NB4 (cell line): ENCODE results near the gene IL18BP.

Experiments
- POLR2A ChIP-seq: IDR thresholded peaks from 2 replicates; pipeline ENCODE4 v1.6.1; 2011; ENCODE audit warnings: mild to moderate bottlenecking; ENCODE audit not compliant: insufficient read length; ENCODE audit errors: extremely low read depth
- TF ChIP-seq, protein P1 (sequence below): IDR thresholded peaks from one replicate; pipeline ENCODE4 v1.5.1; 2012; ENCODE audit warnings: low read depth, low read length

DNA sequence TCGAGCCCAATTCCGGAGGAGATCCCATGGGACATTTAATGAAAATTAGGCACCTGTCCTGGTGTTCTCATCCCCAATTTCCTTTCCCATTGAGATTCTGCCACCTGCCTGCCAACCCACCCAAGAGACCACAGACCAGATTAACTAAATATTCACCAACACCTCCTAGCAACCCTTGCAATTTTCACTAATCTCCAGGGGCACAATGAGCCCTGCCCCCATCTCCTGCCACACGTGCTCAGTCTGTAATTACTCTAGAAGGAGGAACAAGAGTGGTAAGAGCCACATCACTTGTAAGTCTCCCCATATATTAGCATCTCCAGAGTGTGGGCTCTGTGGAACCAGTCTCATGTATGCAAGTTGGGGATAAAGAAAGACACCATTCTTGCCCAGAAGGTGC lies 38.0 kb downstream of the IL18BP start:
- no peak for TF ChIP-seq POLR2A
- TF ChIP-seq, protein P1, sequence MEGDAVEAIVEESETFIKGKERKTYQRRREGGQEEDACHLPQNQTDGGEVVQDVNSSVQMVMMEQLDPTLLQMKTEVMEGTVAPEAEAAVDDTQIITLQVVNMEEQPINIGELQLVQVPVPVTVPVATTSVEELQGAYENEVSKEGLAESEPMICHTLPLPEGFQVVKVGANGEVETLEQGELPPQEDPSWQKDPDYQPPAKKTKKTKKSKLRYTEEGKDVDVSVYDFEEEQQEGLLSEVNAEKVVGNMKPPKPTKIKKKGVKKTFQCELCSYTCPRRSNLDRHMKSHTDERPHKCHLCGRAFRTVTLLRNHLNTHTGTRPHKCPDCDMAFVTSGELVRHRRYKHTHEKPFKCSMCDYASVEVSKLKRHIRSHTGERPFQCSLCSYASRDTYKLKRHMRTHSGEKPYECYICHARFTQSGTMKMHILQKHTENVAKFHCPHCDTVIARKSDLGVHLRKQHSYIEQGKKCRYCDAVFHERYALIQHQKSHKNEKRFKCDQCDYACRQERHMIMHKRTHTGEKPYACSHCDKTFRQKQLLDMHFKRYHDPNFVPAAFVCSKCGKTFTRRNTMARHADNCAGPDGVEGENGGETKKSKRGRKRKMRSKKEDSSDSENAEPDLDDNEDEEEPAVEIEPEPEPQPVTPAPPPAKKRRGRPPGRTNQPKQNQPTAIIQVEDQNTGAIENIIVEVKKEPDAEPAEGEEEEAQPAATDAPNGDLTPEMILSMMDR = no peak
